ENCODE data around the gene NFYA.

NFYA gene

DNA sequence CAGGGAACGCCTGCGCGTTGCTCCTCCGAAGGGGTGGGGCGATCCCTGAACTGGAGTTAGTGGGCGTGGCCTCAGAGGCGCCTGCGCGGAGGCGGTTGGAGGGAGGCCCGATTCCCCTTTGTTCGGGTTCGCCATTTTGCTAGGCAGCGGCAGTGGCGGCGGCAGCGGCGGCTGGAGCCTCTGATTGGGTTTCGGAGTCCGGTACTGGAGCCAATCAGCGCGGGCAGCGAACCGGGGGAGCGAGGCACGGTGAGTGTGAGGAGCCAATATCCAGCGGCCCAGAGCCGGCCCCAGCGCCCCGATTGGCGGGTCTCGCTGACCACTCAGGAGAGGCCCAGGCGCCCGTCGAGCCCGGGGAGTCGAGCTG is at the start of gene NFYA:
Gene NFYA (plus strand): TSS at position 139 of the 367 bp plus-strand sequence. CDS start 6,116 bp downstream, outside the sequence.
- H3K4me3 ChIP-seq (ENCODE audit: low read depth, low read length): peak within 1 kb of the TSS; percentile 90
- TF ChIP-seq, protein P1, sequence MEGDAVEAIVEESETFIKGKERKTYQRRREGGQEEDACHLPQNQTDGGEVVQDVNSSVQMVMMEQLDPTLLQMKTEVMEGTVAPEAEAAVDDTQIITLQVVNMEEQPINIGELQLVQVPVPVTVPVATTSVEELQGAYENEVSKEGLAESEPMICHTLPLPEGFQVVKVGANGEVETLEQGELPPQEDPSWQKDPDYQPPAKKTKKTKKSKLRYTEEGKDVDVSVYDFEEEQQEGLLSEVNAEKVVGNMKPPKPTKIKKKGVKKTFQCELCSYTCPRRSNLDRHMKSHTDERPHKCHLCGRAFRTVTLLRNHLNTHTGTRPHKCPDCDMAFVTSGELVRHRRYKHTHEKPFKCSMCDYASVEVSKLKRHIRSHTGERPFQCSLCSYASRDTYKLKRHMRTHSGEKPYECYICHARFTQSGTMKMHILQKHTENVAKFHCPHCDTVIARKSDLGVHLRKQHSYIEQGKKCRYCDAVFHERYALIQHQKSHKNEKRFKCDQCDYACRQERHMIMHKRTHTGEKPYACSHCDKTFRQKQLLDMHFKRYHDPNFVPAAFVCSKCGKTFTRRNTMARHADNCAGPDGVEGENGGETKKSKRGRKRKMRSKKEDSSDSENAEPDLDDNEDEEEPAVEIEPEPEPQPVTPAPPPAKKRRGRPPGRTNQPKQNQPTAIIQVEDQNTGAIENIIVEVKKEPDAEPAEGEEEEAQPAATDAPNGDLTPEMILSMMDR (IDR thresholded peaks at IDR 0.05; ENCODE audit: borderline replicate concordance, insufficient read depth, low read depth, low read length): no peak

DNA sequence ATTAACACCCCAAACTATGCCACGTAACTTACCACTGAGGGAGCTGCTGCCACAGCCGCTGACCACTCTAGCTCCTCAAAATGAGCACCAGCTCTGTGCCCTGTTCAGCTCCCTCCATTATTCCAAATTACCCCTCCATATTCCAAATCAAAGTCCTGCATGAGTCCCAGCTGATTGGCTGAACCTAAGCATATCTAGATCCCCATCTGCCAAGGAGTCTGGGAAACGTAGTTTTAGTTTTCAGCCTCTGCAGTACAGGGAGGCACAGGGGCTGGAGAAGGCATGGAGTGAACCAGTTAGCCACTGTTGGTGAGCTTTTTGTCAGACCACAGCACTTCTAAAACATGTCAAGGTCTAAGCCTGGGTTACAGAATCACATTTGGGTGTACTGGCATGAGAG is 49.7 kb upstream of the NFYA start:
- TF ChIP-seq, protein P1 (IDR thresholded peaks at IDR 0.05; ENCODE audit: borderline replicate concordance, insufficient read depth, low read depth, low read length): no peak
- no peak overlapping the region for H3K4me3 ChIP-seq (ENCODE audit: low read depth, low read length)

DNA sequence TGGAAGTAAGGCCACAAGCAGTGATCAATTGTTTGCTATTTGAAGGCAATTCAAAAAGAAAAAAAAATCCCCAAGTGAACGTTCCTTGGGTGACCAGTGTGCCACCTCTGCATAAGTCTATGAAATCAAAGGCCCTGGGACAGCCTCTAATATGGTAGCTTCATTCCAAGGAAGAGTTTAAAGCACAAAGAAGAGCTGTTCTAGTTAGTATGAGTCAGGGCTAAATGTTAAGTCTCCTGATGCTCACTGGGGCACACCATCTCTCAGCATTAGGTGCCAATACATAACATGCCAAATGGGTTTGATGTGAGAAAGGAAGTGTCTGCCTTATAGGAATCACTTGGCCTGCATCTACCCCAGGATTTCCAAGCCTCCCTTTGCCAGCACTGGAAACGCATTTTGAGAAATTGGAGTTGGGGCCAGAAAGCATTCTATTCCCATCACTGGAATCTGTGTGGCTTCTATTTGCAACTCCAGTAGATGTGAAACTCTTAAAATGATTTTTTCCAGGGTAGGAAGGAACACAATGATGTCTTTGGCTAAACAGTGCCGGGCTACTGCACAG is 46.7 kb upstream of the NFYA start:
- TF ChIP-seq, protein P1 (IDR thresholded peaks at IDR 0.05; ENCODE audit: borderline replicate concordance, insufficient read depth, low read depth, low read length): no peak
- H3K4me3 ChIP-seq (ENCODE audit: low read depth, low read length): no peak overlapping the region

DNA sequence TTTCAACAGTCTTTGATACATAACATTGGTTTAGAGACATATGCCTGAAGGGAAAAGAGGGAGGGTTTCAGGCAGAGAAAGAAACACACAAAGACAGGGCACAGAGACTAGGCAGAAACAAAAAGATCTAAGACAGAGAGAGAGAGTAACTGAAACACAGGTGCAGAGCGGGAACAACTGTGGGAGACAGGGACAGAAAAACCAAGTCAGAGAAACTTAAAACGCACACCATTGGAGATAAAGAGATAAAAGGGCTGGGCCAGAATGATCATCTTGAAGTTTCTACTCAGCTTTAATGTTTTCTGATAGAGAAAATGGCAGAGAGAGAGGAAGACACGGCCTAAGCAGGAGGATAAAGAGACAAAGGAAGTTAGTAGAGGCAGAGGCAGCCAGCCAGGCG is 45.5 kb upstream of the NFYA start:
- peak overlapping the region; percentile 7 for H3K4me3 ChIP-seq (ENCODE audit: low read depth, low read length)
- TF ChIP-seq, protein P1 (IDR thresholded peaks at IDR 0.05; ENCODE audit: borderline replicate concordance, insufficient read depth, low read depth, low read length): no peak

DNA sequence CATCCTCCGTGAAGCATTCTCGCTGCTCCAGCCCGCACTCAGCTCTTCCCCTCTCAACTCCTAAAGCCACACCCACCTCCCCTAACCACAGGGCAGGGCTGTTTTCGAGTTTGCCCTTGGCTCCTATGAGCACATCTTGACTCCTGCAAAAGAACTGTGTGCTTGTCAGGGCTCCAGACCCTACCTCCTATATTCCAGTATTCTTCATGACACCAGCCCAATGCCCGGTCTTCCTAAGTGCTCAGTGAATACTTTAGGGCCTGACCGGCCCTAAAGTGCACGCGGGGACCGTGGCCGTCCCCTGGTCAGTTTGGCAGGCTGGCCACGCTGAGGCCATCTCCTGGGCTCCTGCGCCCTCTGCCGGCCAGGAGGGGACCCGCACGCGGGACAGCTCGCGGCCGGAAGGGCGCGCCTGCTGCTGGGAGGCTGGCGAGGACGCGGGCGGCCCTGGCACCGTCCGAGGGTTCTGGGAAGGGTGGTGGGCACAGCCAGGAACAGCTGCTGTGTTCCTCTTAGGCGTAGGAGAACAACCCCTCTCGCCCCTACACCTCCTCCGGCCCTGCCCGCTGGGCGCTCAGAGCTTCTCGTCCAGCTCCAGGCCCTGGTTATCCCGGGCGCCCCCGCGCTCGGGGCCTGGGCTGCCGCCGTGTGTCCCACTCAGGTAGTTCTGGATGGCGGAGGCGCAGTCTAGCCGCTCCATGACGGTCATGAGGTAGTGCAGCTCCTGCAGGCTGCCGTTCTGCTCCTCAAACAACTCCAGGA is 44.8 kb upstream of the NFYA start:
- peak overlapping the region; percentile 47 for H3K4me3 ChIP-seq (ENCODE audit: low read depth, low read length)

DNA sequence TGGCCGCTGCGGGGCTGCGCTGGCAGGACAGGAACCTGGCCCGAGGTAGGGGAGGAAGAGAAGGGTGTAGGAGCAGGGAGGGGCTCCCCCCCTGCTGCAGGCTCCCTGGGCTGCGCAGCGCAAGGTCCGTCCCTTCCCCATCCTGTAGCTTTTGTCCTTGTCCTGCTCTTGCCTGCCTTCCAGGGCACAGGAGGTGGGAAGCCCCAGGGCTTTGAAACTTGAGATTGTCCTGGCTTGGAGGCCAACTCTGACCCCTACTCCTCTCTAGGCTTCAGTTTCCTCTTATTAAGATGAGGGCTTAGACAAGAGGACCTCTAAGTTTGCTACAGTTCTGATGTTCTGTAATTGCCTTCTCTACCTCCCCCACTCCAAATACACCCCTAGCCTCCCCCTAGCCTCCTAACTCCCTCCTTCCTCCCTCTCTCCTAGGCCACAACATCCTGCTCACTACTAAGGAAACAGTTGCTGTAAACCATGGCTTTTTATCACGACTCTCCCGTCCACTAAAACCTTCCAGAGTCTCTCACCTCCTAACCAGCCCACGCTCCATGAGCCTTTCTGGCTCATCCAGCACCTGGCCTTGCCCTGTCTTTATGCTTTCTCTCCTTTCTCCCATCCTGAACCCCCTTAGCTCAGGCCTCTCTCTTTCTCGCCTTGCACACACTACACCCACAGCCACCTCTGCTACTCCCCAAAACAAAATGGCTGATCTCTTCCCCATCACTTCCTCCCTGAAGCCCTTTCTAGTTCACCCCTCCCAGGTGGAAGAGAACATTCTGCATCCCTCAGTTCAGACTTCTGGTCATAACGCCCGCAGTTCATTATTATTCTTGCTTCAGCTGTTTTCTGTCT is 44.0 kb upstream of the NFYA start:
- peak overlapping the region; percentile 47 for H3K4me3 ChIP-seq (ENCODE audit: low read depth, low read length)

More for the DNA sequence above, 44.8 kb upstream of the NFYA start:
- TF ChIP-seq, protein P1 (IDR thresholded peaks at IDR 0.05; ENCODE audit: borderline replicate concordance, insufficient read depth, low read depth, low read length): peak; percentile 96

More for the DNA sequence above, 44.0 kb upstream of the NFYA start:
- TF ChIP-seq, protein P1 (IDR thresholded peaks at IDR 0.05; ENCODE audit: borderline replicate concordance, insufficient read depth, low read depth, low read length): no peak
